ENCODE results near the gene SCRN2.

Gene SCRN2

GRCh38 chr17:47804461-47804860, 36.6 kb downstream of the SCRN2 start:
- DNase-seq (ENCODE audit: low spot score): no peak

GRCh38 chr17:47803751-47804150, 37.3 kb downstream of the SCRN2 start:
- DNase-seq (ENCODE audit: low spot score): no peak

DNA sequence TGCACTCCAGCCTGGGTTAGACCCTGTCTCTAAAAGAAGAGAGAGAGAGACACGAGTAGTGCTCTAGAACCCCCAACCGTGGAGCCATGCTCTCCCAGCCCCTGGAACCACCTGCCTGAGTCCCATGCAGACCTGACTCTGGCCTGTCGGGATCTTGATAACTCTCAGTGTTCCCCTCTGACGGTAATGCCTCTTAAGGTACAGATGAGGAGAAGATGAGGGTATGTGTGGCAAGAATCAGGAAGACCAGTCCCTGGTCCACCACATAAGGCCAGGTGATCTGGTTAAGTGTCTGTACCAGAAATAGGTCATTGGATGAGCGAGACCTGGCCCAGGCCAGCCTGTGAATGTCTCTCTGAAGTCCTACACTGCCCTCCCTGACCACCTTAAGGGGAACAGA, 37.9 kb downstream of the SCRN2 start:
- DNase-seq (ENCODE audit: low spot score): no peak

DNA sequence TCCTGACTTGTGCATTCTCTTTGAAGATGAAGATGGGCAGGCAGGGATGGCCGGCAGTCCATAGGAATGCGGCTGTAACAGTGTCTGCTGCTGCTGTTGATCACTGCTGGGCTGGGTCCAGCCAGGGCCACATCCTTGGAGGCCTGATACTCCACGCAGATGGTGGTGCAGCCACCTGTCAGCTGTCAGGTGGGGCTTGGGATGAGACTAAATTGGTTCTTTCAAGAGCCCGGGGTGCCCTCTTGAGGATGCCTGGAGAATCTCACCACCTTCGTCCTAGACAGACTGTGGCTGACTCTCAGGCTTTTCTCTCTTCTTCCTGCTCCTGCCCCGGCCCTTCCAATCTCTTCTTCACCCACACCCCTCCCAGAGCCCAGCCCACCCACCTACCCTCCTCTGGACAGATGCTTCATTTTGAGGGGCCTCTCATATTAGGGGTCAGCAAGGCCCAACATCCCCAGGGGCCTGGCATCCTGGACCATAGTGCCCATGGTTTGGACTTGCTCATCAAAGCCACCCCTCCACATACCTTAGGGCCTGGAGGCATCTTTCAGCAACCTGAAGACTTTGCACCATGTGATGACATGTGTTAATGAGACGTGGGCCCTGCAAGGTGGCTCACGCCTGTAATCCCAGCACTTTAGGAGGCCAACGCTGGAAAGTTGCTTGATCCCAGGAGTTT, 38.6 kb downstream of the SCRN2 start:
- peak; percentile 40 for DNase-seq (ENCODE audit: low spot score)

GRCh38 chr17:47801906-47802305, 39.2 kb downstream of the SCRN2 start:
- DNase-seq (ENCODE audit: low spot score): no peak

- no peak for DNase-seq (ENCODE audit: low spot score)
These were observed 39.8 kb downstream of the SCRN2 start for GRCh38 chr17:47801176-47801765.

- no peak for DNase-seq (ENCODE audit: low spot score)
These were observed 40.4 kb downstream of the SCRN2 start for GRCh38 chr17:47800686-47801085.

DNA sequence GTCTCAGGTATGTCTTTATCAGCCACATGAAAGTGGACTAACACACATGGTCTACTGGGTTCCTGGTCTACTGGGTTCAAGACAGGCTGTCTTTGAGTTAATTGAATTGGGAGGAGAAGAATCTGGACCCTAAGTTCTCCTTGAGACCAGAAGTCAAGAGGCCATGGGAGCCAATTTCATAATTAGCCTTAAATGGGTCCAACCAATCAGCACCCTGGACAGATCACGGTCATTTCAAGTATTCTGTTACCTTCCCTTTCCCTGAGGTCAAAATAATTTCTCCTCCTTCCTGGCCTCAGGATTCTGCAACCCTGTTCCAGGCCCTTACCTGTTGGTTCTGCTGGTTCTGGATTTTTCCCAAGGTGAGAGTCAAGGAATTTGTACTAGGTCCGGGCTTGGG, 43.3 kb downstream of the SCRN2 start:
- DNase-seq (ENCODE audit: low spot score): no peak

- DNase-seq (ENCODE audit: low spot score): no peak
These were observed 48.1 kb downstream of the SCRN2 start for GRCh38 chr17:47792979-47793378.

- no peak for DNase-seq (ENCODE audit: low spot score)
These were observed 48.6 kb downstream of the SCRN2 start for GRCh38 chr17:47792457-47792856.

- no peak for DNase-seq (ENCODE audit: low spot score)
These were observed 50.0 kb downstream of the SCRN2 start for GRCh38 chr17:47791025-47791424.

GRCh38 chr17:47789611-47790561, 51.2 kb downstream of the SCRN2 start:
- DNase-seq (ENCODE audit: low spot score): no peak
